IPS-18c (cell line): ENCODE data around the gene CRABP1.

Experiments
- H3K4me3 ChIP-seq: 2 replicates; pipeline ENCODE4 v1.7.0; 2013; ENCODE audit warnings: low read depth, mild to moderate bottlenecking, low read length, moderate library complexity; ENCODE audit not compliant: insufficient read depth
- H3K9me3 ChIP-seq: one replicate; pipeline ENCODE4 v1.6.1; 2013; ENCODE audit warnings: mild to moderate bottlenecking, low read length, moderate library complexity; ENCODE audit not compliant: control insufficient read depth, insufficient read depth

Gene CRABP1

GRCh38 chr15:78388865-78389264 lies 48.7 kb downstream of the CRABP1 start:
- Histone ChIP-seq H3K4me3 (no peak overlapping the region), H3K9me3 (no peaks in the 10 kb centered on the region)

- H3K9me3 ChIP-seq, result no peaks in the 10 kb centered on the region
- H3K4me3 ChIP-seq, result no peak overlapping the region
These were observed 49.2 kb downstream of the CRABP1 start for GRCh38 chr15:78389322-78389721.

- Histone ChIP-seq H3K4me3 (no peak overlapping the region), H3K9me3 (no peaks in the 10 kb centered on the region)
These were observed 49.6 kb downstream of the CRABP1 start for GRCh38 chr15:78389738-78390137.

- Histone ChIP-seq H3K9me3 (no peaks in the 10 kb centered on the region), H3K4me3 (no peak overlapping the region)
These were observed 50.1 kb downstream of the CRABP1 start for GRCh38 chr15:78390242-78390641.

GRCh38 chr15:78390826-78391225 lies 50.7 kb downstream of the CRABP1 start:
- Histone ChIP-seq H3K4me3 (no peak overlapping the region), H3K9me3 (no peaks in the 10 kb centered on the region)

GRCh38 chr15:78391781-78392180 lies 51.6 kb downstream of the CRABP1 start:
- no peak overlapping the region for H3K4me3 ChIP-seq
- H3K9me3 ChIP-seq, result no peaks in the 10 kb centered on the region

GRCh38 chr15:78392430-78392829 lies 52.3 kb downstream of the CRABP1 start:
- Histone ChIP-seq H3K9me3 (no peaks in the 10 kb centered on the region), H3K4me3 (no peak overlapping the region)

- no peaks in the 10 kb centered on the region for H3K9me3 ChIP-seq
- no peak overlapping the region for H3K4me3 ChIP-seq
These were observed 53.0 kb downstream of the CRABP1 start for GRCh38 chr15:78393137-78393536.

- no peak overlapping the region for H3K4me3 ChIP-seq
- H3K9me3 ChIP-seq, result no peaks in the 10 kb centered on the region
These were observed 53.9 kb downstream of the CRABP1 start for GRCh38 chr15:78394026-78394425.

- no peak overlapping the region; the same call in 1 of the 2 replicates for H3K4me3 ChIP-seq
- H3K9me3 ChIP-seq, result no peaks in the 10 kb centered on the region
These were observed 54.9 kb downstream of the CRABP1 start for GRCh38 chr15:78394981-78395616.

- no peaks in the 10 kb centered on the region for H3K9me3 ChIP-seq
These were observed 56.1 kb downstream of the CRABP1 start for GRCh38 chr15:78396186-78396814.

GRCh38 chr15:78396976-78397375 lies 56.8 kb downstream of the CRABP1 start:
- Histone ChIP-seq H3K9me3 (no peaks in the 10 kb centered on the region), H3K4me3 (no peak overlapping the region)

More at GRCh38 chr15:78396186-78396814, 56.1 kb downstream of the CRABP1 start:
- H3K4me3 ChIP-seq, result no peak overlapping the region

- Histone ChIP-seq H3K4me3 (no peak overlapping the region), H3K9me3 (no peaks in the 10 kb centered on the region)
These were observed 57.2 kb downstream of the CRABP1 start for GRCh38 chr15:78397382-78397781.
